HG03095 (cell line): ENCODE measurements around the gene FKBP1B.
A peak's percentile ranks its signal among the peaks of the same experiment; 100 is the strongest.
"Not testable (repeated sequence)": the region's sequence is repeated elsewhere in the genome, so short reads cannot be mapped to it uniquely, and the experiment has no call there.

Source experiments
- ATAC-seq: cut with Tn5 transposase; IDR thresholded peaks from one replicate; pipeline ENCODE4 v1.9.1; 2021; ENCODE audit warnings: moderate library complexity; ENCODE audit not compliant: unreplicated experiment

Gene FKBP1B

DNA sequence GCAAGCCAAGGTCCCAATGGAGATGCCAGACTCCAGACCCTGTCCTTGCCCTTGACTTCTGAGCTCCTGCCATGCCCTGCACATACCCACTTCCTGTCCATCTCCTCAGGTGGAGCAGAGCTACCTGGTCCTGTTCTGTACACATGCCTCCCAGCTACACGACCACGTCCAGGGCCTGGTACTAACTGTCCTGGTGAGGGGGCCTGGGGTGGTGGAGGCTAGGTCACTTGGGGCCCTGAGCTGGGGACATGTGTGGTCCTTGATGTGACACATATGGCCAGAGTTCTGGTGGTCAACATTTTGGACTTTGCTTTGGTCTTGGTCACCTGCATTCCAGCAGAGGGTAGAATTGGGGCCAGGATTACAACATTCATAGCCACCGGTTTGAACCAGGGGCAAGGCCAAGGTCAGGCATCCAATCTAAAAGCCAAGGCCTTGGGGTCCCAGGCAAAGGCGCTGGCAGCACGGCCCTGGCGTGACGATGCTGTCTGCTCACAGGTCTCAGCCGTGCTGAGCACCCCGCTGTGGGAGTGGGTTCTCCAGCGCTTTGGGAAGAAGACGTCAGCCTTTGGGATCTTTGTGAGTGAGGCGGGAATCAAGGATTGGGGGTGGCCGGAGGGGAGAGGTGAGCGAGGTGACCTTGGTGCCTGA is 27.1 kb upstream of the FKBP1B start:
- ATAC-seq = no peak

- no peak for ATAC-seq
Observed at GRCh38 chr2:24022975-24023575, 26.5 kb upstream of the FKBP1B start.

- ATAC-seq = no peak
Observed at GRCh38 chr2:24024018-24024417, 25.5 kb upstream of the FKBP1B start.

- ATAC-seq = no peak
Observed at GRCh38 chr2:24024996-24025663, 24.4 kb upstream of the FKBP1B start.

DNA sequence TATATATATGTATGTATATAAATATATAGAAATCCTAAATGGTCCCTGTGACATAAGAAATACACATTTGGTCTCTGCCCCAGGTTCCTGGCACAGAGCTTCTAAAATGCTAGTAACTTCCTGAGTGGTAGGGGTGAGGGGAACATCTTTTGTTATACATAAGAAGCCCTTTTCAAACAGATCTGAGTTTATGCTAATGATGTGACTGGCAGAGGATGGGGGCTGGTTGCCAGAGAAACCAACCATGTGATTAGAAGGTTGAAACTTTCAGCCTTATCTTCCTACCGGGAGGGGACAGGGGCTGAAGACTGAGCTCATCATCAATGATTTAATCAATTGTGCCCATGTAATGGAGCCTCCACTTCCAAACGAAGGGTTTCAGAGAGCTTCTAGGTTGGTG is 23.3 kb upstream of the FKBP1B start:
- no peak for ATAC-seq

- ATAC-seq = no peak
Observed at GRCh38 chr2:24038786-24039499, 10.6 kb upstream of the FKBP1B start.

DNA sequence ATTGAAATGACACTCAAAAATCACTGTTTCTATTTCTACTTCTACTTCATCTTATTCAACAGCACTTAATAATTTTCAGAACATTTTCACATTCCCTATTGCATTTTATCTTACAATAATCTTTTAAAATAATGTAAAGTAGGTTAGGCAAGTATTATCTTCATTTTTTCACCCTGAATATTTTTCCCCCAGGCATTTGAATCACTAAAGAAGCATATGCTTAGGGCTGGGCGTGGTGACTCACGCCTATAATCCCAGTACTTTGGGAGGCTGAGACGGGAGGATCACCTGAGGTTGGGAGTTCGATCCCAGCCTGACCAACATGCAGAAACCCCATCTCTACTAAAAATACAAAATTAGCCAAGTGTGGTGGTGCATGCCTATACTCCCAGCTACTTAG is 9.0 kb upstream of the FKBP1B start:
- ATAC-seq = no peak

GRCh38 chr2:24043133-24043532 is 6.4 kb upstream of the FKBP1B start:
- ATAC-seq = not testable (repeated sequence)

GRCh38 chr2:24045511-24046508 is 3.7 kb upstream of the FKBP1B start:
- no peak for ATAC-seq

DNA sequence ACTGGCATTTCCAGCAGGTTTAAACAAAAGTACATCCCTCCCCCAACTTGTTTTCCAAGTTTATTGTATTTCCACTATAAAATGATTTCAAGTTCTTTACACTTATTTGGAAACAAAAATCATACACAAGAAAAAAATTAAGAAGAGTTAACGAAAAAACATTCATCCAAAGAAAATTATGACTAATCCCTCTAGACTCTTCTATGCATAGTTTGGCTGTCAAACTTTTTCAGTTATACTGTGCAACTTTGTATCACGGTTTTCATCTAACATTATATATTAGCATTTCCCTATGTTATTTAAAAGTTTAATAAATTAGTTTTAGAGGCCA is 3.0 kb upstream of the FKBP1B start:
- no peak for ATAC-seq

GRCh38 chr2:24046930-24047702 is 2.4 kb upstream of the FKBP1B start, which contains the start of gene WDCP:
Gene WDCP (minus strand): TSS chr2:24047391. CDS start chr2:24039494, 7,897 bp downstream.
- ATAC-seq = peak; percentile 99

DNA sequence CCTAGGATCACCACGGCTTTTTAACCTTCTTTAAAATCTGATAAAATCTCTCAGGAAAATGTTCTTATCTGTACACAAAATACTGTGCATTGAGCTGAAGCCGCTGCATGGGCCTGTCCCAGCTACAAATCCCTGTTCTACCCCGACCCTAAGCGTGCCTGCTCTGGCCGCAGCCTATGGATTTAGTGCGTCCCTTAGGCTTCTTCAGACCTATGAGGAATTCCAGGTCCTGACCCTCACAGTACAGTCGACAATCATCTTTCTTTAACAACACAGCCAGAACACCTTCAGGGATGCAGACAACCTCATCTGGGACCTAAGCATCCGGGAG is 1.9 kb upstream of the FKBP1B start:
- ATAC-seq = no peak

GRCh38 chr2:24048769-24049484 is 614 bp upstream of the FKBP1B start:
- no peak for ATAC-seq

GRCh38 chr2:24050041-24050979 is 769 bp downstream of the FKBP1B start:
- no peak for ATAC-seq

DNA sequence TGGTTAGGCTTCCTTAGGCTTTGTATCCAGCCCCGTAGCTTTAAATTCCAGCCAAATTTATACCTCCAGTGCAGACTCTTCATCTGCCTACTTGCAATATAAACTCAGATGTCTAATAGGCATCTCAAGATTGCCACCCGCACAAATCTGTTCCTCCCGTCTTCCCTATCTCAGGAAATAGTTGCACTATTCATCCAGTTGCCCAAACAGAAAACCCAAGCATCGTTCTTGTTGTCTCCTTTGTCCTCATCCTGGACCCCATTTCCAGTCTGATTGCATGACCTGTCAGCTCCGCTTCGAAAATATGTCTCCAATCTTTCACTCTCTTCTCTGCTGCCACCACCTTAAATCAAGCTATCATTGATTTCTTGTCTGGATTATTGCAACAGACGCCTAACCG is 2.3 kb downstream of the FKBP1B start:
- ATAC-seq = no peak

DNA sequence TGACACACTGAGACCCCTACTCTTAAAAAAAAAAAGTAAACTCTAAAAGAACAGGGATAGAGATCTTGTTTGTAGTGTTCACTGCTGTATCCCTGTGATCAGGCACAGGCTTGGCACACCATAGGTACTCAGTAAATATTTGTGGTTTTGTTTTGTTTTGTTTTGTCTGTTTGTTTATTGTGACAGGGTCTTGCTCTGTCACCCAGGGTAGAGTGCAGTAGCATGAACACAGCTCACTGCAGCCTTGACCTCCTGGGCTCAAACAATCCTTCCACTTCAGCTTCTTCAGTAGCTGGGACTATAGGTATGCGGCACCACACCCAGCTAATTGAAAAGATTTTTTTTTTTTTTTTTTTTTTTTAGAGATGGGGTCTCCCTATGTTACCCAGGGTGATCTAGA is 3.4 kb downstream of the FKBP1B start:
- ATAC-seq = no peak

- no peak for ATAC-seq
Observed at GRCh38 chr2:24054366-24055010, 4.9 kb downstream of the FKBP1B start.

- ATAC-seq = no peak
Observed at GRCh38 chr2:24055750-24056149, 6.2 kb downstream of the FKBP1B start.
